Measurements from ENCODE around the gene PNMA3.
"Not testable (repeated sequence)": the region's sequence is repeated elsewhere in the genome, so short reads cannot be mapped to it uniquely, and the experiment has no call there.

Gene PNMA3

GRCh38 chrX:153061732-153062131 is 5.5 kb downstream of the PNMA3 start:
- H3K27ac ChIP-seq: no peak overlapping the region
- no peak for DNase-seq (ENCODE audit: low spot score)
- no peak overlapping the region for H3K4me3 ChIP-seq
- TF ChIP-seq, protein P1, sequence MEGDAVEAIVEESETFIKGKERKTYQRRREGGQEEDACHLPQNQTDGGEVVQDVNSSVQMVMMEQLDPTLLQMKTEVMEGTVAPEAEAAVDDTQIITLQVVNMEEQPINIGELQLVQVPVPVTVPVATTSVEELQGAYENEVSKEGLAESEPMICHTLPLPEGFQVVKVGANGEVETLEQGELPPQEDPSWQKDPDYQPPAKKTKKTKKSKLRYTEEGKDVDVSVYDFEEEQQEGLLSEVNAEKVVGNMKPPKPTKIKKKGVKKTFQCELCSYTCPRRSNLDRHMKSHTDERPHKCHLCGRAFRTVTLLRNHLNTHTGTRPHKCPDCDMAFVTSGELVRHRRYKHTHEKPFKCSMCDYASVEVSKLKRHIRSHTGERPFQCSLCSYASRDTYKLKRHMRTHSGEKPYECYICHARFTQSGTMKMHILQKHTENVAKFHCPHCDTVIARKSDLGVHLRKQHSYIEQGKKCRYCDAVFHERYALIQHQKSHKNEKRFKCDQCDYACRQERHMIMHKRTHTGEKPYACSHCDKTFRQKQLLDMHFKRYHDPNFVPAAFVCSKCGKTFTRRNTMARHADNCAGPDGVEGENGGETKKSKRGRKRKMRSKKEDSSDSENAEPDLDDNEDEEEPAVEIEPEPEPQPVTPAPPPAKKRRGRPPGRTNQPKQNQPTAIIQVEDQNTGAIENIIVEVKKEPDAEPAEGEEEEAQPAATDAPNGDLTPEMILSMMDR (IDR thresholded peaks at IDR 0.05): no peak

DNA sequence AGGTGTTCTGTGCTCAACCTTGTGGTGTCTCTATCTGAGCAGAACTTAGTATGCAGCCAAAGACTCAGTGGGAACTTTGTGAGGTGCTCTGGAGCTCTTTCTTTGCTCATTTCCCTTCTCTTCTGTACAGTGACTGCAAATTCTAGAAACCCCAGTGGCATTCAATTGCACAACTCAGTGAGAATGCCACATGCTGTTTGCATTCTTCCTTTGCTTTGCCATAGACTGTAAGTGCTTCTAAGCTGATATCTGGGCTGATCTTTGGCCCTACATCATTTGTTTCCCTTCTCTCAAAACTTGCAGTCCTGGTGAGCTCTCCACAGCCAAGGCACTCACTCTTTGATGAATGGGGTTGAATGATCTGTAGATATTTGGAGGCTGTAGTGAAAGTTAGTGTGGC is 7.0 kb downstream of the PNMA3 start:
- Histone ChIP-seq H3K27ac (no peak overlapping the region), H3K4me3 (no peak overlapping the region)
- DNase-seq (ENCODE audit: low spot score): no peak
- TF ChIP-seq, protein P1 (IDR thresholded peaks at IDR 0.05): no peak

DNA sequence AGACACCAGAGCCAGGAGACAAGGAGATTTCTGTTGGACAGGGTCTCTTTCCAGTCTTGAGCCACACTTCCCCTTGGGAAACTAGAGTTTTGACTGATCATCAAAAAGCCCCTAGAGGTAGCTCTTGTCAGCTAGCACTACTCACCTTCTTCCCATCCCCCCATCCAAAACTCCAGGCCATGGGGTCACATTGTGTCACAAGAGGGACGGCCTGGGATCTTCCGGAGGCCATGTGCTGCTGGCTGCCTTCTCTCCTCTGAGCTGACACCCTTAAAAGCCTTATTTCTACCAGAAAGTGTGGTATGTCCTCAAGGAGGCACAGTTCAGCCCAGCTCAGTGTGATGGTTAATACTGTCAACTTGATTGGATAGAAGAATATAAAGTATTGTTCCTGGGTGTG is 7.8 kb downstream of the PNMA3 start:
- Histone ChIP-seq H3K27ac (no peak overlapping the region), H3K4me3 (no peak overlapping the region)
- no peak for DNase-seq (ENCODE audit: low spot score)
- TF ChIP-seq, protein P1 (IDR thresholded peaks at IDR 0.05): no peak

GRCh38 chrX:153065389-153065788 is 9.1 kb downstream of the PNMA3 start:
- Histone ChIP-seq H3K4me3 (no peak overlapping the region), H3K27ac (no peak overlapping the region)
- no peak for DNase-seq (ENCODE audit: low spot score)
- TF ChIP-seq, protein P1 (IDR thresholded peaks at IDR 0.05): no peak

DNA sequence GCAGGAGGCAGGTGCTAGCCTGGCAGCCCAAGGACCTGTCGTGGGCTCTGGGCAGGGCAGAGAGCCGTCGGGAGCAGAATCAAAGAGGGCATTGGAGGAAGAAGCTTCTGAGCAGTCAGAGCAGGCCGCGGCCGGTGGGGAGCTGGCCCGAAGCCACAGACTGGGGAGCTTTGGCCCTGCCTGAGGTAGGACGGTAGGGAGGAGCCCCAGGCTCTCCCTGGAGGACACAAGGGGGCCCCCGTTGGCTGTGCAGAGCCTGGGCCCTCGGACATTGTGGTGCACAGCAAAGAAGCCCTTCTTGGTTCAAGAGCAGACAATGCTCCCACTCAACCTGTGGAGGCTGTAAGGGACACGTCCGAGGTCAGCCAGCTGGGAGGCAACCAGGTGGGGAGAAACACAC is 10.1 kb downstream of the PNMA3 start:
- not testable (repeated sequence) for H3K4me3 ChIP-seq; H3K27ac ChIP-seq; DNase-seq (ENCODE audit: low spot score)

GRCh38 chrX:153071909-153072583 is 15.8 kb downstream of the PNMA3 start, which contains the start of gene PNMA6A:
Gene PNMA6A, plus strand, starts transcription at chrX:153072454. Its CDS starts 609 bp downstream, at chrX:153073063.
- not testable (repeated sequence) for DNase-seq (ENCODE audit: low spot score); H3K4me3 ChIP-seq; H3K27ac ChIP-seq

DNA sequence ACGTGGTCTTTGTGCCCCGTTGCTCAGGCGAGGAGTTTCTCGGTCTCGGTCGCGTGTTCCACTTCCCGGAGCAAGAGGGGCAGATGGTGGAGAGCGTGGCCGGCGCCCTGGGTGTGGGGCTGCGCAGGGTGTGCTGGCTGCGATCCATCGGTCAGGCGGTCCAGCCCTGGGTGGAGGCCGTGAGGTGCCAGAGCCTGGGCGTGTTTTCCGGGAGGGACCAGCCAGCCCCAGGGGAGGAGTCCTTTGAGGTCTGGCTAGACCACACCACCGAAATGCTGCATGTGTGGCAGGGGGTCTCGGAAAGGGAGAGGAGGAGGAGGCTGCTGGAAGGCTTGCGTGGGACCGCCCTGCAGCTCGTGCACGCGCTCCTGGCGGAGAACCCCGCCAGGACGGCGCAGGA is 17.1 kb downstream of the PNMA3 start:
- not testable (repeated sequence) for DNase-seq (ENCODE audit: low spot score); H3K27ac ChIP-seq; H3K4me3 ChIP-seq

DNA sequence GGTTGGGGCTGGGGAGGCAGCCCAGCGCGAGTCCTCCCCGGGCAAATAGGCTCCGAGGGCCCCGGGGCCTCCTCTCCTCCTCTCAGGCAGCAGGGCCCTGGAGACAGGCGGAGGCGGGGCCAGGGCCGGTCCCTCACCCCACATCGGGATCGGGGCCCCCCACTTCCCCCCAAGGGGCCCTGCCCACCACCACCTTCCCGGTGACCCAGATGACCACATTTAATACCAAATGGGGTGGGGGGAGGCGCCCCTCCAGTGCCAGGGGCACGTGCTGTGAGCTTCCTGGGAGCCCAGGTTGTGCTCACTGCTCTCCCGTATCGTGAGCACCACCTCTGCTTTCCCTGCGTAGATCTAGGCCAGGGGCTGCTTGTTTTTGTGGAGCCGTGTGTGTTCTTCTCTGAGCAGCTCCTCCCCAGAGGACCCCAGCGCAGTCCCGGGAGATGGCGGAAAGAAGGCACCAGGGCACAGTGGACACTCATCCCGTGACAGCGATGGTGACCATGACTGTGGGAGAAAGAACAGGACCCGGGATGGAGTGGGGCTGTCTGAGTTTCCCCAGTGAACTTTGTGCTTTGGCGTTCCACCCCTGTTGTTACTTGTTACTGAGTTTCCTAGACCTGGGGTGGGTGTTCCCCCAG is 18.1 kb downstream of the PNMA3 start:
- TF ChIP-seq, protein P1 (IDR thresholded peaks at IDR 0.05): no peak
- no peak for DNase-seq (ENCODE audit: low spot score)
- Histone ChIP-seq H3K27ac (no peak overlapping the region), H3K4me3 (no peak overlapping the region)
